Neutrophil (primary cell): Measurements from ENCODE around the gene HPCAL4.

Experiments used
- H3K27ac ChIP-seq: fragments of 200-600 bp; sonication (generic); 2 replicates; pipeline ENCODE4 v1.5.1; 2016; ENCODE audit warnings: mild to moderate bottlenecking, moderate library complexity
- H3K27me3 ChIP-seq: fragments of 200-600 bp; sonication (generic); 2 replicates; pipeline ENCODE4 v1.6.0; 2016; ENCODE audit warnings: mild to moderate bottlenecking
- H3K36me3 ChIP-seq: fragments of 200-600 bp; sonication (generic); 2 replicates; pipeline ENCODE4 v1.5.1; 2017
- H3K4me1 ChIP-seq, 2 experiments: fragments of 200-600 bp in 1 of 2; sonication (generic) in 1 of 2; 1 replicate in 1 of 2; 2 replicates in 1 of 2; pipeline versions ENCODE4 v1.5.1 to v1.6.1; 2013 to 2016; ENCODE audit warnings: low read depth in 1 of 2, low read length in 1 of 2, mild to moderate bottlenecking in 1 of 2, moderate library complexity in 1 of 2; ENCODE audit not compliant: control insufficient read depth in 1 of 2, insufficient read depth in 1 of 2
- H3K4me3 ChIP-seq, 2 experiments: fragments of 200-600 bp in 1 of 2; sonication (generic) in 1 of 2; 1 replicate in 1 of 2; 2 replicates in 1 of 2; pipeline ENCODE4 v1.5.1; 2013 to 2016; ENCODE audit warnings: low read depth in 1 of 2, low read length in 1 of 2, mild to moderate bottlenecking in 1 of 2, moderate library complexity in 1 of 2
- H3K9me3 ChIP-seq: fragments of 200-600 bp; sonication (generic); 2 replicates; pipeline ENCODE4 v1.5.1; 2016
- TF ChIP-seq, protein P1 (sequence below): fragments of 200-600 bp; sonication (generic); IDR thresholded peaks from 2 replicates; pipeline ENCODE4 v1.5.1; 2016; ENCODE audit warnings: antibody characterized with exemption

HPCAL4 gene

DNA sequence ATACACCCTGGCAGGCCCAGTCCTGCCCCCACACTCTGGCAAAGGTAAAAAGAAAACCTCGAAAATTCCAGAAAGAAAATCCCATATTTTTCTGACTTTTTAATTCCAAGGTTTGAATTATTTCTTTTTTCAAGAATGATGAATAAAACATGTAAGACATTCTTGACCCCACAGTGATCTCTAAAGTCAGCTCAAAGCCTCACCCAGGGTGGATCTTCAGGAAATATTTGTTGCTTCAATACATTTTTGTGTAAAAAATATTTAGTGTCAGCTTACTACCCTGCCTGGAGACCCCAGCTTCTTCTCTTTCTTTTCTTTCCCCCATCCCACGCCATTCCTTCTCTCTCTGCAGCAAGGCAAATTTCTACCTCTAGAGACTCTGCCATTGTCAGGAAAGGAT is 12.3 kb downstream of the HPCAL4 start:
- Histone ChIP-seq H3K27me3 (peaks cover 65% of the 10 kb centered on the region), H3K4me3 (no peak overlapping the region), H3K9me3 (no peaks in the 10 kb centered on the region), H3K27ac (no peak overlapping the region), H3K4me1 (peaks cover 9 to 13% of the 10 kb centered on the region in 2 experiments), H3K36me3 (no peaks in the 10 kb centered on the region)
- TF ChIP-seq, protein P1, sequence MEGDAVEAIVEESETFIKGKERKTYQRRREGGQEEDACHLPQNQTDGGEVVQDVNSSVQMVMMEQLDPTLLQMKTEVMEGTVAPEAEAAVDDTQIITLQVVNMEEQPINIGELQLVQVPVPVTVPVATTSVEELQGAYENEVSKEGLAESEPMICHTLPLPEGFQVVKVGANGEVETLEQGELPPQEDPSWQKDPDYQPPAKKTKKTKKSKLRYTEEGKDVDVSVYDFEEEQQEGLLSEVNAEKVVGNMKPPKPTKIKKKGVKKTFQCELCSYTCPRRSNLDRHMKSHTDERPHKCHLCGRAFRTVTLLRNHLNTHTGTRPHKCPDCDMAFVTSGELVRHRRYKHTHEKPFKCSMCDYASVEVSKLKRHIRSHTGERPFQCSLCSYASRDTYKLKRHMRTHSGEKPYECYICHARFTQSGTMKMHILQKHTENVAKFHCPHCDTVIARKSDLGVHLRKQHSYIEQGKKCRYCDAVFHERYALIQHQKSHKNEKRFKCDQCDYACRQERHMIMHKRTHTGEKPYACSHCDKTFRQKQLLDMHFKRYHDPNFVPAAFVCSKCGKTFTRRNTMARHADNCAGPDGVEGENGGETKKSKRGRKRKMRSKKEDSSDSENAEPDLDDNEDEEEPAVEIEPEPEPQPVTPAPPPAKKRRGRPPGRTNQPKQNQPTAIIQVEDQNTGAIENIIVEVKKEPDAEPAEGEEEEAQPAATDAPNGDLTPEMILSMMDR, result no peak

DNA sequence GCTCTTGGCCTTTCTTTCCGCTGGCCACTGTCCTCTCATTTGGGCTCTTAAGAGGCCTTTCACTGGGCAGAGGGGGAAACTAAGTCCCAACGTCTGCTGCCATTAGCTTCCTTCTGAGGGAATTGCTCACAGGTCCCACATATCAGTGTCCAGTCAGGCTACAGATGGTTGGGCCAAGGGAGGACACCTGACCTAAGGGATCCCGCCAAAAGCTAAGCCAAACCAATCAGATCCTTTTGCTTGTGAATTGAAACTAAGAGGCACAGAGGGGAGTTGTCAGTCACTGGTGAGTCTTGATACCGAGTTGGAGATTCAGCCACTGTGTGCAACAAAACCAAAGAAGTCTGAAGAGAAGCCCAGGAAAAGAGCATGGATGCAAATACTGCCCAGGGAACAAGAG is 13.6 kb downstream of the HPCAL4 start:
- no peak overlapping the region for H3K27ac ChIP-seq
- H3K9me3 ChIP-seq, result no peaks in the 10 kb centered on the region
- no peaks in the 10 kb centered on the region for H3K36me3 ChIP-seq

DNA sequence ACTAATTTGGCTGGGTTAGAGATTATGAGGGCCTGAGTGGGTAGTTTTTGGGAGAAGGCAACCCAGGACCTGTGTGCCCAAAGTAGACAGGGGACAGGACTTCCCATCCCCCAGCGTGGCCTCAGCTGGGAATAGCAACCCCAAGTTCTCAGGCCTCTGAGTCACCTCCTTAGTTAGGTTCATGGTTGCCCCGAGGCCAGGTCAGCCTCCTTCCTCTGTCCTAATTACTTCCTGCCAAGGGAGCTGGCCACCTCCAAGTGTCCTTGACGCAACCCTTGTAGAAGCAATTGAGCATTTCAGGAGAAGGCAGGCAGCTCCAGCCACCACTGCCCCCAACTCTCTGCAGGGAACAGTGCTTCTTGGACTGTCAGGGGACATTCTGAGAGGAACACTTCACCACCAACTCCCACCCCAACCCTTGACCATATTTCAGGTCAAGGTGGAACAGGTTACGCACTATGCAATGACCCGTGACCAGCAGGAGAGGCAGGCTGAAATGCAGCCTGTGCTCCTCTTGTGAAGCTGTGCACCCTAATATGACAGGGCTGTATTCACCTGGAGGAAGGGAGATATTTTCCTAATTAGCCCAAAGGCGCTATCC is 14.2 kb downstream of the HPCAL4 start:
- Histone ChIP-seq H3K4me1 (peaks cover 14% of the 10 kb centered on the region in 2 experiments), H3K4me3 (no peak overlapping the region), H3K9me3 (no peaks in the 10 kb centered on the region), H3K36me3 (no peaks in the 10 kb centered on the region), H3K27ac (no peak overlapping the region), H3K27me3 (peaks cover 65% of the 10 kb centered on the region)
- TF ChIP-seq, protein P1, result no peak

More for the DNA sequence above, 13.6 kb downstream of the HPCAL4 start:
- H3K4me1 ChIP-seq, result peaks cover 9 to 10% of the 10 kb centered on the region in 2 experiments
- H3K4me3 ChIP-seq, result no peak overlapping the region
- peaks cover 65% of the 10 kb centered on the region for H3K27me3 ChIP-seq
- TF ChIP-seq, protein P1, result no peak

DNA sequence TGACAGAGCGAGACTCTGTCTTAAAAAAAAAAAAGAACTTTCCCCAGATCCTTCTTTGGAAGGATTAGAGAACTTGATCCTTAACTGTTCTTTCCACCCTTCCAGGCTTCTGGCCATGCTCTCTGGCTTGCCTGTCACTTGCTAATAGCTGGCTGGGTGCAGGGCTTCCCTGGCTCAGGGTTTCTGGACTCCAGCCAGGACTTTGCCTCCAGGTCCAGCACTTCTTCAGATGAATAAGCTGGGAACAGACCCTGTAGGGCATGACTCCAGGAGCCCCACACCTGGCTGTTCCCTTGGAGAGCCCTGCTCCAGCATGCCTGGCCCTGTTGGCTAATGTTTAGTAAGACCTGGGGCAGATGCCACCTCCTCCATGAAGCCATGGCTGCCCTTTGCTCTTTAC is 16.0 kb downstream of the HPCAL4 start:
- TF ChIP-seq, protein P1, result no peak
- Histone ChIP-seq H3K27me3 (peaks cover 65% of the 10 kb centered on the region), H3K36me3 (no peaks in the 10 kb centered on the region), H3K27ac (no peak overlapping the region), H3K4me3 (no peak overlapping the region), H3K9me3 (peaks cover 3% of the 10 kb centered on the region), H3K4me1 (peaks cover 19 to 24% of the 10 kb centered on the region in 2 experiments)

DNA sequence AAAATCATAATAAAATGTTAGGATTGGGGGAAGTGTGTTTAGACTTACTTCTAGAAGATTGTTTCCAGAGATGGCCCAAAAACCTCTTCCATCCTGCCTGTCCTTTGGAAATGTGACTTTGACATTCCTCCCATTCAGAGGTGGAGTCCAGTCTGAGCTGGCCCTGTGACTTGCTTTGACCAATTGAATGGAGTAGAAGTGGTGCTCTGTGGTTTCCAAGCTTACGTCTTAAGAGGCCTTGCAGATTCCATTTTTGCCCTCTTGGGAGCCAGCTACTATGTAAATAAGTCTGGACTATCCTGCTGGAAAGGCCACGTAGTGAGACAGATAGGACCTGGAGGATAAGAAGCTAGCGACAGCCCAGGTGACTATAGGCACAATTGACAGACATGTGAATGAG is 18.0 kb downstream of the HPCAL4 start:
- Histone ChIP-seq H3K36me3 (no peaks in the 10 kb centered on the region), H3K4me1 (peaks cover 19 to 24% of the 10 kb centered on the region in 2 experiments), H3K27ac (no peak overlapping the region), H3K4me3 (no peak overlapping the region), H3K27me3 (peaks cover 71% of the 10 kb centered on the region), H3K9me3 (peaks cover 3% of the 10 kb centered on the region)
- TF ChIP-seq, protein P1, result no peak
